ENCODE results near the gene RPS18.

DNA sequence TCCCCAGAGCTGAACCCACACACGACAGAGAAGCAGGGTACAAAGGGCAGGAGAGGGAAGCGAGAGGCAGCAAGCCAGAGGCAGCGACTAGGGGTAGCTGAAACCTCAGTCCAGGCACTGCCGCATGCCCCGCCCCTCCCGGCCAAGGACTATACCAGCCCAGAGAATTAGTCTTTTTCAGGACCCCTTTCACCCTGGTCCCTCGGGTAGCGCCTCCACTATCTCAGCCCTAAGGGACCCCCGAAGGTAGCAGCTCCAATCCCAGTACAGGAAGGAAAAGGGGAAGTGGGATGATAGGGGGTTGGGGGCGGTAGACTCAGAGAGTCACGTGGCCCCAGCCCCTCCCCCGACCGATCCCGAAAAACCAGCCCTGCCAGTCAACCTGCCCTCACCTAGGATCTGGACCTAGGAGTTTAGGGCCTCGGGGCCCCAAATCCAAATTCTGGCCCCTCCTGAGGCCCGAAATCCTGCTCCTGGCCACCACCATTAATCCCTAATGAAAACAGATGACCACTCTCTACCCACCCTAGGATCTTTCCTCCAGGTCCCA, 25.6 kb downstream of the RPS18 start:
- no peak for TF ChIP-seq YY1 (IDR thresholded peaks at IDR 0.05; ENCODE audit: low read depth)
- TF ChIP-seq CREB1 (IDR thresholded peaks at IDR 0.05; ENCODE audit: low read depth), result no peak
- TF ChIP-seq REST (IDR thresholded peaks at IDR 0.05; ENCODE audit: low read depth), result no peak
- TF ChIP-seq EP300 (IDR thresholded peaks at IDR 0.05; ENCODE audit: borderline replicate concordance), result no peak; the same call in 1 of the 2 replicates
- no peak for TF ChIP-seq CEBPB (IDR thresholded peaks at IDR 0.05)
- TF ChIP-seq FOXM1 (IDR thresholded peaks at IDR 0.05; ENCODE audit: borderline replicate concordance, low read depth), result no peak
- peak; percentile 78; the same call in 1 of the 2 replicates for TF ChIP-seq ZBTB7A (IDR thresholded peaks at IDR 0.05; ENCODE audit: low read depth)
- TF ChIP-seq TAF1 (IDR thresholded peaks at IDR 0.05; ENCODE audit: low read depth), result no peak; the same call in 1 of the 2 replicates
- peak; percentile 98 for TF ChIP-seq USF1 (IDR thresholded peaks at IDR 0.05)
- TF ChIP-seq, protein P1, sequence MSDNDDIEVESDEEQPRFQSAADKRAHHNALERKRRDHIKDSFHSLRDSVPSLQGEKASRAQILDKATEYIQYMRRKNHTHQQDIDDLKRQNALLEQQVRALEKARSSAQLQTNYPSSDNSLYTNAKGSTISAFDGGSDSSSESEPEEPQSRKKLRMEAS (IDR thresholded peaks at IDR 0.05), result peak; percentile 54

Measured in Ishikawa (cell line).